Measurements from ENCODE around the gene DCDC2.

GRCh38 chr6:24240943-24241342, 116.9 kb downstream of the DCDC2 start:
- TF ChIP-seq POLR2A (IDR thresholded peaks at IDR 0.05) (no peak), CTCF (IDR thresholded peaks at IDR 0.05) (no peak)

All from tibial nerve (tissue), 3 donors.